NAMALWA (cell line): ENCODE measurements around the gene BTK.
"Not testable (repeated sequence)": the region's sequence is repeated elsewhere in the genome, so short reads cannot be mapped to it uniquely, and the experiment has no call there.

ENCODE experiments used
- DNase-seq: peaks from one replicate; pipeline ENCODE4 v3.0.0-alpha.2; 2015; ENCODE audit warnings: low spot score

The BTK gene

GRCh38 chrX:101337776-101338271 lies 48.2 kb downstream of the BTK start:
- DNase-seq = no peak

- DNase-seq = not testable (repeated sequence)
Measured at GRCh38 chrX:101334310-101334709, 51.7 kb downstream of the BTK start.

GRCh38 chrX:101326600-101326999 lies 59.4 kb downstream of the BTK start:
- DNase-seq = not testable (repeated sequence)

- DNase-seq = no peak
Measured at GRCh38 chrX:101303790-101304189, 82.2 kb downstream of the BTK start.
